K562 (cell line): Measurements from ENCODE around the gene DAAM1. TPM values are rescaled to one million over a fixed set of nuclear protein-coding genes. Genes with fewer than 3 reads are reported as not detected.

Source experiments
- ARID2 ChIP-seq: fragments of 450-650 bp; IDR thresholded peaks from 2 replicates; pipeline ENCODE4 v1.6.1; 2017; ENCODE audit warnings: antibody characterized with exemption, mild to moderate bottlenecking
- ARNT ChIP-seq, 2 experiments: fragments of 450-650 bp; IDR thresholded peaks; 2 replicates each; pipeline ENCODE4 v1.6.1; 2016; ENCODE audit warnings: mild to moderate bottlenecking in 1 of 2
- ATF4 ChIP-seq: fragments of 450-650 bp; formaldehyde crosslinking; IDR thresholded peaks from 2 replicates; pipeline ENCODE4 v1.4.0; 2022; ENCODE audit warnings: mild to moderate bottlenecking, moderate library complexity
- ESRRB ChIP-seq: fragments of 250-450 bp; sonication (Bioruptor Pico); IDR thresholded peaks from 2 replicates; pipeline ENCODE4 v1.5.0; 2020; ENCODE audit warnings: mild to moderate bottlenecking, moderate library complexity, borderline replicate concordance
- GTF2B ChIP-seq: IDR thresholded peaks from 2 replicates; pipeline ENCODE4 v1.6.1; 2011; ENCODE audit not compliant: insufficient read length; ENCODE audit errors: extremely low read depth
- HDAC8 ChIP-seq: fragments of 450-650 bp; IDR thresholded peaks from 2 replicates; pipeline ENCODE4 v1.6.1; 2016; ENCODE audit warnings: mild to moderate bottlenecking, missing genetic modification characterization, moderate library complexity, missing compliant biosample characterization
- HIVEP1 ChIP-seq: fragments of 250-450 bp; sonication (Bioruptor Pico); IDR thresholded peaks from 2 replicates; pipeline ENCODE4 v1.4.0; 2020; ENCODE audit warnings: mild to moderate bottlenecking
- KDM5B ChIP-seq: fragments of 200-600 bp; sonication (generic); IDR thresholded peaks from 2 replicates; pipeline ENCODE4 v1.6.1; 2012; ENCODE audit warnings: low read depth, mild to moderate bottlenecking, moderate library complexity, low read length, control low read depth, inconsistent platforms; ENCODE audit not compliant: insufficient replicate concordance
- MAX ChIP-seq: sonication (generic); formaldehyde crosslinking; IDR thresholded peaks from 2 replicates; pipeline ENCODE4 v1.9.0; 2022; ENCODE audit warnings: mild to moderate bottlenecking, missing genetic modification reagents
- MXI1 ChIP-seq: IDR thresholded peaks from 2 replicates; pipeline ENCODE4 v1.6.1; 2011; ENCODE audit warnings: low read depth, mild to moderate bottlenecking, improper control_type of control experiment, low read length
- MYBL2 ChIP-seq, 2 experiments: fragments of 450-650 bp in 1 of 2; sonication (generic) in 1 of 2; formaldehyde crosslinking in 1 of 2; IDR thresholded peaks; 2 replicates each; pipeline versions ENCODE4 v1.6.1 to v1.8.1; 2017 to 2022; ENCODE audit warnings: borderline replicate concordance in 1 of 2, inconsistent platforms in 1 of 2, low read depth in 1 of 2, mild to moderate bottlenecking in 1 of 2, missing genetic modification reagents in 1 of 2, moderate library complexity in 1 of 2
- NR2F6 ChIP-seq: fragments of 450-650 bp; formaldehyde crosslinking; IDR thresholded peaks from 2 replicates; pipeline ENCODE4 v1.4.0; 2020; ENCODE audit warnings: mild to moderate bottlenecking
- PHF8 ChIP-seq: fragments of 200-600 bp; sonication (generic); IDR thresholded peaks from 2 replicates; pipeline ENCODE4 v1.6.1; 2012; ENCODE audit warnings: mixed run types, mild to moderate bottlenecking, inconsistent platforms, low read length, moderate library complexity, borderline replicate concordance
- SP1 ChIP-seq: sonication (generic); formaldehyde crosslinking; IDR thresholded peaks from 2 replicates; pipeline ENCODE4 v1.8.1; 2022; ENCODE audit warnings: mild to moderate bottlenecking, missing genetic modification reagents
- TCF7L2 ChIP-seq: fragments of 150-350 bp; IDR thresholded peaks from 2 replicates; pipeline ENCODE4 v1.6.1; 2016; ENCODE audit warnings: low read depth, mild to moderate bottlenecking, low read length, moderate library complexity
- THRAP3 ChIP-seq: fragments of 450-650 bp; IDR thresholded peaks from 2 replicates; pipeline ENCODE4 v1.6.1; 2016; ENCODE audit warnings: mild to moderate bottlenecking, inconsistent platforms, borderline replicate concordance
- ZKSCAN3 ChIP-seq: fragments of 250-450 bp; sonication (Bioruptor Pico); IDR thresholded peaks from 2 replicates; pipeline ENCODE4 v1.4.0; 2020
- ZKSCAN8 ChIP-seq: fragments of 200-800 bp; sonication (Bioruptor generic); IDR thresholded peaks from 2 replicates; pipeline ENCODE4 v1.6.1; 2016; ENCODE audit warnings: missing genetic modification characterization, missing compliant biosample characterization
- ZNF212 ChIP-seq: fragments of 450-650 bp; formaldehyde crosslinking; IDR thresholded peaks from 2 replicates; pipeline ENCODE4 v1.4.0; 2020; ENCODE audit warnings: mild to moderate bottlenecking
- ZNF511 ChIP-seq: sonication (generic); formaldehyde crosslinking; IDR thresholded peaks from 2 replicates; pipeline ENCODE4 v1.8.0; 2022; ENCODE audit warnings: mild to moderate bottlenecking, missing genetic modification reagents
- ZNF57 ChIP-seq: fragments of 450-650 bp; formaldehyde crosslinking; IDR thresholded peaks from 2 replicates; pipeline ENCODE4 v1.4.0; 2020; ENCODE audit warnings: mild to moderate bottlenecking, moderate library complexity
- ZNF583 ChIP-seq: fragments of 250-450 bp; sonication (Bioruptor Pico); IDR thresholded peaks from 2 replicates; pipeline ENCODE4 v1.4.0; 2020
- ZNF639 ChIP-seq, 2 experiments: fragments of 200-800 bp in 1 of 2; sonication (Bioruptor generic) in 1 of 2; sonication (generic) in 1 of 2; formaldehyde crosslinking in 1 of 2; IDR thresholded peaks in 1 of 2; conservative IDR thresholded peaks in 1 of 2; 2 replicates each; pipeline versions ENCODE4 v1.5.0 to v1.6.1; 2016 to 2020; ENCODE audit warnings: missing compliant biosample characterization in 1 of 2, missing genetic modification characterization in 1 of 2, missing genetic modification reagents in 1 of 2
- ZNF77 ChIP-seq: fragments of 250-450 bp; sonication (Bioruptor Pico); IDR thresholded peaks from 2 replicates; pipeline ENCODE4 v1.5.0; 2020
- polyA plus RNA-seq, 8 experiments: library from polyadenylated mRNA; depleted of rRNA in 4 of 8; stranded (reverse) in 5 of 8; unstranded in 3 of 8; fragments of >200 nt; fragmentation: Nextera tagmentation in 2 of 8; fragmentation: Illumina TruSeq in 1 of 8; extraction: Ambion mirVana in 2 of 8; extraction: Trizol in 1 of 8; gene quantifications; 2 replicates each; pipeline versions ENCODE4 v1.2.1 to v1.2.3, GENCODE V29; 2011 to 2014; ENCODE audit warnings: inconsistent platforms in 1 of 8, missing spikeins in 1 of 8
- total RNA-seq, 7 experiments: library from RNA; depleted of rRNA in 6 of 7; stranded (reverse); fragments of >200 nt in 6 of 7; fragmentation: Illumina TruSeq in 2 of 7; extraction: Trizol in 2 of 7; gene quantifications; 2 replicates each; pipeline versions ENCODE4 v1.2.1 to v1.2.3, GENCODE V29; 2011 to 2021; ENCODE audit warnings: low replicate concordance in 1 of 7

The DAAM1 gene
- total and polyA plus RNA-seq, 9 of the 15 experiments (the other 6 are each of a cell fraction or from before 2014, with no cell fraction given) = 3.6 to 11.6 (median 6.7) TPM

GRCh38 chr14:59360923-59361794 lies 172.7 kb downstream of the DAAM1 start (continued):
- TF ChIP-seq ZNF511 = no peak
- no peak for TF ChIP-seq KDM5B
- no peak for TF ChIP-seq ZNF639 (CRISPR knock-in tag; conservative IDR thresholded peaks at IDR 0.05 in 1 of 2, IDR thresholded peaks at IDR 0.05 in 1 of 2)
- TF ChIP-seq TCF7L2 = no peak
- no peak for TF ChIP-seq MYBL2 (IDR thresholded peaks at IDR 0.05; ENCODE audit: low read depth)
- TF ChIP-seq MYBL2 (CRISPR knock-in tag; IDR thresholded peaks at IDR 0.05; ENCODE audit: borderline replicate concordance) = no peak
- no peak for TF ChIP-seq ARNT (IDR thresholded peaks at IDR 0.05)
- TF ChIP-seq NR2F6 (CRISPR knock-in tag) = no peak
- TF ChIP-seq ZKSCAN3 (CRISPR knock-in tag) = no peak
- no peak for TF ChIP-seq ARID2
- no peak for TF ChIP-seq ZNF583 (CRISPR knock-in tag)
- no peak for TF ChIP-seq THRAP3
- TF ChIP-seq ZNF77 = no peak
- TF ChIP-seq MXI1 = no peak
- no peak for TF ChIP-seq ATF4 (CRISPR knock-in tag)
- TF ChIP-seq HIVEP1 (CRISPR knock-in tag) = no peak
- no peak; the same call in 1 of the 2 replicates for TF ChIP-seq MAX (CRISPR knock-in tag)
- TF ChIP-seq HDAC8 (tag) = no peak
- no peak for TF ChIP-seq ZNF212 (CRISPR knock-in tag)
- TF ChIP-seq ZKSCAN8 (CRISPR knock-in tag) = no peak
- TF ChIP-seq ESRRB (CRISPR knock-in tag) = no peak
- TF ChIP-seq GTF2B = no peak
- no peak for TF ChIP-seq PHF8
- TF ChIP-seq SP1 (CRISPR knock-in tag) = no peak
- TF ChIP-seq ZNF57 (CRISPR knock-in tag) = no peak
